ENCODE results near the gene CFAP73.
"Not testable (repeated sequence)": the region's sequence is repeated elsewhere in the genome, so short reads cannot be mapped to it uniquely, and the experiment has no call there.

Gene CFAP73

DNA sequence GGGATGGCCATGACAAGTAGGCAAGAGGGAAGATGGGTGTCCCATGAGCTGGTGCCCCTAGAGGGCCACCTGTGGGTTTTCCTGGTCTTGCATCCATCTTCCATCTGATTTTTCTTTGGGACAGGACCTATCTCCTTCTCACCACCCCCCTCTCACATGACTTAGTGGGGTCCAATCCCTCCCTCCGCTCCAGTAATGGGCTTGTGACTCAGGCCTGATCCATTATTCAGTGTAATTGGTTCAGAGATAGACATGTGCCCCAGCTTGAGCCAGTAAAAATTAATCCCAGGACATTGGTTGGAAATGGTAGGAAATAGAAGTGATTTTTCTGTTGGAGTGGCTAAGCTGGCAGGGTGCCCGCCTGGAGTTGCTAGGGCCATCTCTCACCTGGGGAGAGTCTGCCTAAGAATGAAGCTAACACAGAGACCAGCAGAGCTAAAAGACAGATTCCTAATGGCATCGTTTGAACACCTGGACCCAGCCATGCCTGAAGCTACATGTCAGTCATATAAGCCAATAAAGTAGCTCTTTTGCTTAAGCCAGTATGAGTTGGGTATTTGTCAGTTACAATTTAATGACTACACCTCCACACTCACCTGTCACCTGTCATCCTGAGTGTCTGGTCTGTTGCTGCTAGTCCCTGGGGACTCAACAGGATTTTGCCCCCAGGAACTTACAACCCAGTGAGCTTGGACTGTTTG is 28.7 kb upstream of the CFAP73 start:
- no peak for DNase-seq

- DNase-seq: no peak
Observed at GRCh38 chr12:113127791-113128199, 21.7 kb upstream of the CFAP73 start.

GRCh38 chr12:113128802-113129663 is 20.5 kb upstream of the CFAP73 start:
- no peak for DNase-seq

GRCh38 chr12:113129664-113130456 is 19.7 kb upstream of the CFAP73 start:
- no peak for DNase-seq

DNA sequence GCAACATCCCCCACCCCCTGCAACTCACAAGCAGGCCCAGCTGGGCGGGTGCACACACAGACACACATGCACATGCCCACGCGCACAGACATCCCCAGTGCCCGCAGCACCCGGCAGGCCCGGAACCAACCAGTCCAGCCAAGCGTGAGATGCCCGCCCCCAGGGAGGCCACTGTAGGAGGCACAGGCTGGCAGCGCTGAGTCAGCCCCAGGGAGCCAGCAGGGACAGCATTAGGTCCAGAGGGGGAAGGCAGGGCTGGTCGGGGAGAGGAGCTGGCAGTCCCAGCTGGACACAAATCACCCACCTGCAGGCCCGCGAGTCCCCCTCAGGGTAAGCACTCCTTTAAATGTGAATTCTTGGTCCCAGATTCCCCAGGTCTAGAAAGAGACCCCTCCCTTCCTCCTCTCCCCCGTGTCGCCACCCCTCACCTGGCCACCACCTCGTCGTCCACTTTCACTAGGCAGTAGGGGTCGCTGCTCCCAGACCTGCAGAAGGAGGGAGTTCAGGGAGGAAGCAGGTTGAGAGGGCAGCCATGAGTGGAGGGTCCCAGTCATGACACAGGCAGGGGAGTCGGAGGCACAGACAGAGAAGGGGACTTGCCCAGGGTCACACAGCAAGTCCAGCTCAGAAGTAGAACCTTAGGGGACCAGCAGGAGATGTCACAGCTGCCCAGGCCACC is 18.9 kb upstream of the CFAP73 start:
- DNase-seq: no peak

GRCh38 chr12:113131556-113131955 is 18.0 kb upstream of the CFAP73 start:
- DNase-seq: no peak

GRCh38 chr12:113133036-113133435 is 16.5 kb upstream of the CFAP73 start:
- no peak for DNase-seq

GRCh38 chr12:113133666-113134065 is 15.9 kb upstream of the CFAP73 start:
- no peak for DNase-seq

- no peak for DNase-seq
Observed at GRCh38 chr12:113134071-113134470, 15.5 kb upstream of the CFAP73 start.

DNA sequence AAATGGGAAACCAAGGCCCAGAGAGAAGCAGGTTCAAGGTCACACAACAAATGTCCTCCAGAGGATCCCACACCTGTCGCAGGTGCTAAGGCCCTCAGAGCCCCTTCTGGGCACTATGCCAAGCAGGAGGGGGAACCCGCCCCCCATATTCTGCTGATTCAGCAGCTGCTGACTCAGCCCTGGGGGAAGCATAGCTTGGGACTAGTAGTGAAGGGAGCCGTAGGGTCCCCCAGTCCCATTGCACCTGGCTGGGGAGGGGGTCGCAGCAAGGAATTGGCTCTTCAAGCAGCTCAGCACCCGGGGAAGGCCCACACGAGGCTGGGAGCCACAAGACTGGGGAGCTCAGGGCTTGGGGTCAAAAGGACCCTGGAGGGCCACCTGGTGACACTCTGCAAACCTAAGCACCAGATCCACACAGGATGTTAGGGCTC is 15.0 kb upstream of the CFAP73 start:
- DNase-seq: no peak

GRCh38 chr12:113135178-113136127 is 14.1 kb upstream of the CFAP73 start, which contains the start of gene RASAL1:
Gene RASAL1, minus strand, starts transcription at chr12:113135761. Its CDS starts 299 bp downstream, at chr12:113135462.
- no peak for DNase-seq

DNA sequence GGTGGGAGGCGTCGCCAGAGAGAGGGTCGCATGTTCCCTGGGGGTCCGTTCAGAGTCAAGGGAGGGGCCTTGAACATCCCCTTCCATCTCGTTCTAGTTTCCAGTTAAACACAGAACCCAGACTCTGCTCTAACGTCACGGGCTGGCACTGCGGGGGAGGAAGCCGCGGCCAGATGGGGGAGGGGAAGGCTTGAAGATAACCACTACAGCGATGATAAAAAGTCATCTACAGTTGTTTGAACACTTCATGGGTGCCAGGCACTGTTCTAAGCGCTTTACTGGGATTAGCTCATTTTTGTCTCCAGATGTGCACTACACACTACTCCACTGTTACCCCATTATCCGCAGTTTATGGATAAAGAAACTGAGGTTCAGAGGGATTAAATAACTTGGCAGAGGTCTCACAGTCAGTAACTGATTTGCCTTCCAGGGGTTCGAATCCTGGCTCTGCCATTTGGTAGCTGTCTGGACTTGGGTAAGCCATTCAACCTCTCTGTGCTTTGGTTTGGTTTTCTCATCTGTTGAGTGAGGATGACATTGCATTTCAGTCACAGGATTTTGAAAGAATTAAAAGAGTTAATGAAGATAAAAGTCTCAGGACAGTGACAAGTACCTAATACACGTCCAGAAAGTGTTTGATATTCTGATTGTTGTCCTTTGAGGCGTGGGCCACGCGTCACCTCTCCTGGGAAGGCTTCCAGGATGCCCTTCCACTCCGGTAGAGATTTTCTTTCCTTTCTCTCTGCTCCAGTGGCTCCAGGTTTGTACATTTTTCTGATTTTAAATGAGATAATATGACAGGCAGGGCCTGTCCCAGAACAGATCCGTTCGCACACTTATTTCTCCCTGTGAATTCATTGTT is 13.2 kb upstream of the CFAP73 start:
- DNase-seq: no peak

DNA sequence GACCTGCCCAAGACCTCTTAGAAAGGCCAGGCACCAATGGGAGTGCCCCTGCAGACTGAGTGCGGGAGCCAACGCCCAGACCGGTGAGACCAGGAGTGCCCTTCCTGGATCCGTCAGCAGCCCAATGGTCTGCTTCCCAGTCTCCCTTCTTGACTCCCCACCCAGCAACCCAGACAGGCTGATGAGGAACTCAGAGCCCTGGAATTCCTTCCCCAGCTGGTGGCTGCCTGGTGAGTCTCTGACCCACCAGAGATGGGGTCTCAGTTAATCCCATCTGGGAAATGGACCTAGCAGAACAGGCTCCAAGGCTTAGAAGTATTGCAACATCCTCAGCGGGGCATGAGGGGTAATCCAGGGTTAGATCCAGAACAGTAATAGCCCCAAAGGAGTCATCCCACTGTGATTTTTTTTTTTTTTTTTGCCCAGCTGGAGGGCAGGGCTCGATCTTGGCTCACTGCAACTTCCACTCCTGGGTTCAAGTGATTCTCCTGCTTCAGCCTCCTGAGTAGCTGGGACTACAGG is 12.5 kb upstream of the CFAP73 start:
- DNase-seq: no peak

DNA sequence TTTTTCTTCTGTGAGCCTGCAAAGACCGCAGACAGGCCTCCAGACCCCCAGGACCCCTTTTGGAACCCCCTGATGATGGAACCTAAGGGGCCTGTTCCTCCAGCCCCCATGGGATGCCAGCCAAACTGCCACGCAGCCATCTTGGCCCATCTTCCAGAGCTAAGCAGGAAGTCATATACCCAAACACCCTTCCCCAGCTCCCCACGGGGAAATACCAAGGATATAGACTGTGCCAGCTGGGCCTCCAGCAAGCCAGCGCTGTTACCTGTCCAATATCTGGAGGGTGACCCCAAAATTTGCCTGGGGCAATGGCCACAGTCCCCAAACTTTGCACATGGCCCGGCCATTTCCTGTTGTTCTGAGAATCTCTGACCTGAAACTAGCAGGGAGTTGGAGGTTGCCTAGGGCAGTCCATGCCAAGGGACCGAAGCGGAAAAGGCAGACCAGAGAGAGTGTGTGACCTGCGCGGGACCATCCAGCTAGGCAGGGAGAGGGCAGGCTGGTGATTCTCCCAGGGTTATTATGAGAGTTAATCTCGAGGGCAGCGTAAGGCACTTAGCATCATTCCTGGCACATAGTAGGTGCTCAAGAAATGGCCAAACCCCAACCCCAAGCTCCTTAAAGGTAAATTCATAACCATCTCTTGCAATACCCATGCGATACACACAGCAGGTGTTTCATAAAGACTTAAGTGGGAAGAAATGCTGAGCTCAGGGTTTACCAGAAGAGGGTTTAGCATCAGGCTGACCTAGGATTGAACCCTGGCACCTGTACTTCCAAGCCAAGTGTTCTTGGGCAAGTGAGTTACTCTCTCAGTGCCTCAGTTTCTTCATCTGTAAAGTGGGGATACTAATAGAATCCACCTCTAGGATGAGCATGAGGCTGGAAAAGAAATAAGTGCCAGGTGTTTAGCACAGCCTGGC is 11.4 kb upstream of the CFAP73 start:
- no peak for DNase-seq

GRCh38 chr12:113138826-113139225 is 10.7 kb upstream of the CFAP73 start:
- DNase-seq: no peak

GRCh38 chr12:113140706-113141105 is 8.8 kb upstream of the CFAP73 start:
- no peak for DNase-seq

- DNase-seq: not testable (repeated sequence)
Observed at GRCh38 chr12:113141716-113142115, 7.8 kb upstream of the CFAP73 start.

DNA sequence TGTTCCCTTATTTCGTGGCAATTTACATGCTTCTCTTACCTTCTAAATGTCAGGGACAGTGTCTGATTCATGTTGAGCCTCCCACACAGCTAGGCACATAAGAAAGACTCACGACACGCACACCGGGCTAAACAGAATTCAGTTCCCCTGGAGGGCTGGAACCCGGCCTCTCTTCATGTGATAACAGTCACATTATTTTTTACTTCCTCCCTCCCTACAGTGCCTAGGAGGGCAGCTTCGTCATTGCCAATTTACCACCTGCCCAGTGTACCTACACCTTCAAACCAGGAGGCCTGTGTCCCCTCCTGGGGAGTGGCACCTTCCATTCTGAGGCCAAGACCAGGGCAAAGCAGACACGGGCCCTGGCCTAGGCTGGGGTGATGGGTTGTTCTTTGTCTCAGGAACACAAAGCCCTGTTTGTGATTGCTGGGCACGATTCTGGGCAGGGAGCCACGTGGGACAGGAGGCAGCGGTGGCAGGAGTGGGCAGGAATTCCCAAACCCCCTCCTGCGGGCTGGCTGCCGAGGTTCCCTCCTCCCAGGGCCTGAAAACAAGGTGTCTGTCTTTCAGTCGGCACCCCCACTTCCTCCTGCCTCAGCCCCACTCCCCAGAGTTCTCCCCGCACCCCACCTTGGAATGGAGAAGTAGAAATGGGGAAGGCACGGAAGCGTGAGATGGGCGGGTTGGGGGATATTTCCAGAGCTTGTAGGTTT is 7.2 kb upstream of the CFAP73 start:
- DNase-seq: no peak

Data from KG1 (cell line).